ENCODE results near the gene PAQR5. TPM values are rescaled to one million over a fixed set of nuclear protein-coding genes. Genes with fewer than 3 reads are reported as not detected.

The PAQR5 gene
- total RNA-seq, 1 donor from 2014 or later = 1.5 TPM

DNA sequence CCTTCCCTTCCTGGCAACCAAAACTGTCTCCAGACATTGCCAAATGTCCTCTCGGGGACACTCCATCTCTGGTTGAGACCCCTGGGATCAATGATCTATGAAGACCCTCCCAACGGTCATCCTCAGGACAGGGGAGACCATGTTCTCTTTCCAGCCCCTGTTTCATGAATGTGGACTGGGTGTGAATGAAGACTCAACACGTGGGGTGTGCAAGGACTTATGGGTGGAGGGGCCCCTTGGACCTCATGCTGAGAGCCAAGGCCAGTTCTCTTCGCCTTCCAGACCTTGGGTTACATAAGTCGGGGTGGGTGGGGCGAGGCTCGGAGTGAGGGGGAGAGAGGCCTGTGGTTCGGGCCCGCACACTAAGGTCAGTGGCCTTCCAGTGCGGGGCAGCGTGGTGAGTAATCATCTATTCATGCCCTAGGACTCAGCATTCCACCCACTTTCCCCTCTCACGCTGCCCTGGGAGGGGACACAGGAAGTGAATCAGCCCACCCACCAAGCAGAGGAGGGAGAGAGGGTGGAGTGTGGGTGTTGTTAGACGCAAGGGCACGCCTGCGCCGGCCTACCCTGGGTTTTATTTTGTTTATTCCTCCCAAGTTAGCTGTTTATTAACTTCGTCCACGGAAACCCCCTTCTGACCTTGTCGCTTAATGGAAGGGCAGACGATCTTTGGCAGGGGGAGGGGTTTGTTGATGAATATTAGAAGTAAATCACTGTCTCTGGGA is 6.7 kb downstream of the PAQR5 start:
- H3K4me1 Mint-ChIP-seq (ENCODE audit: unreplicated experiment) = peaks cover 28% of the 10 kb centered on the region
- H3K27me3 Mint-ChIP-seq (ENCODE audit: unreplicated experiment) = no peaks in the 10 kb centered on the region
- no peaks in the 10 kb centered on the region for H3K9me3 Mint-ChIP-seq (ENCODE audit: unreplicated experiment)
- peak overlapping the region; percentile 66 for H3K27ac Mint-ChIP-seq (ENCODE audit: unreplicated experiment)
- TF ChIP-seq, protein P1, sequence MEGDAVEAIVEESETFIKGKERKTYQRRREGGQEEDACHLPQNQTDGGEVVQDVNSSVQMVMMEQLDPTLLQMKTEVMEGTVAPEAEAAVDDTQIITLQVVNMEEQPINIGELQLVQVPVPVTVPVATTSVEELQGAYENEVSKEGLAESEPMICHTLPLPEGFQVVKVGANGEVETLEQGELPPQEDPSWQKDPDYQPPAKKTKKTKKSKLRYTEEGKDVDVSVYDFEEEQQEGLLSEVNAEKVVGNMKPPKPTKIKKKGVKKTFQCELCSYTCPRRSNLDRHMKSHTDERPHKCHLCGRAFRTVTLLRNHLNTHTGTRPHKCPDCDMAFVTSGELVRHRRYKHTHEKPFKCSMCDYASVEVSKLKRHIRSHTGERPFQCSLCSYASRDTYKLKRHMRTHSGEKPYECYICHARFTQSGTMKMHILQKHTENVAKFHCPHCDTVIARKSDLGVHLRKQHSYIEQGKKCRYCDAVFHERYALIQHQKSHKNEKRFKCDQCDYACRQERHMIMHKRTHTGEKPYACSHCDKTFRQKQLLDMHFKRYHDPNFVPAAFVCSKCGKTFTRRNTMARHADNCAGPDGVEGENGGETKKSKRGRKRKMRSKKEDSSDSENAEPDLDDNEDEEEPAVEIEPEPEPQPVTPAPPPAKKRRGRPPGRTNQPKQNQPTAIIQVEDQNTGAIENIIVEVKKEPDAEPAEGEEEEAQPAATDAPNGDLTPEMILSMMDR (IDR thresholded peaks at IDR 0.05) = no peak
- H3K36me3 Mint-ChIP-seq (ENCODE audit: unreplicated experiment) = no peaks in the 10 kb centered on the region
- no peak overlapping the region for H3K4me3 Mint-ChIP-seq (ENCODE audit: unreplicated experiment)
- DNase-seq (ENCODE audit: extremely low spot score, unreplicated experiment) = no peak

DNA sequence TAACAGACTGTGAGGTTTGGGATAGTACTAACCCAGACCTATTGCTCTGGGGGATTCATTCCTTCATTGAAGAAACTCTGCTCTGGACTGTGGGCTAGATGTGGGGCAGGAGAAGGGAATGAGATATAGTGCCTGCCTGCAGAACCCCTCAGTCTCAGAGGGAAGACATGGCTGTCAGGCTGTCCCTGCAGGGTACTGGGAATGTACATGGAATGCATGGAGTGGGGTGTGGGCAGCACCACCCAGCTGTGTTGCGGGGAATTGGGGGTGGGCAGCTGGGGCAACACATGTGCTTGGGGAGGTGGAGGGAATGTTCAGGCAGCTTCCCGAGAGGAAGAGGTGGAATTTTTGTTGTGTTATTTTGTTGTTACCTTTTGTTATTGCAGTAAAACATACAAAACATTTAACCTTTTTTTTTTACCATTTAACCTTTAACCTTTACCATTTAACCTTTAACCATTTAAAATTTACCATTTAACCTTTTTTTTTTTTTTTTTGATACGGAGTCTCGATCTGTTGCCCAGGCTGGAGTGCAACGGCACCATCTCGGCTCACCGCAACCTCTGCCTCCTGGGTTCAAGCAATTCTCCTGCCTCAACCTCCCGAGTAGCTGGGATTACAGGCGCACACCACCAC is 7.3 kb downstream of the PAQR5 start:
- Mint-ChIP-seq H3K4me1 (ENCODE audit: unreplicated experiment) (peaks cover 28% of the 10 kb centered on the region), H3K36me3 (ENCODE audit: unreplicated experiment) (no peaks in the 10 kb centered on the region), H3K4me3 (ENCODE audit: unreplicated experiment) (no peak overlapping the region), H3K27me3 (ENCODE audit: unreplicated experiment) (no peaks in the 10 kb centered on the region), H3K9me3 (ENCODE audit: unreplicated experiment) (no peaks in the 10 kb centered on the region), H3K27ac (ENCODE audit: unreplicated experiment) (peak overlapping the region; percentile 66)
- DNase-seq (ENCODE audit: extremely low spot score, unreplicated experiment) = no peak
- TF ChIP-seq, protein P1 (IDR thresholded peaks at IDR 0.05) = no peak

DNA sequence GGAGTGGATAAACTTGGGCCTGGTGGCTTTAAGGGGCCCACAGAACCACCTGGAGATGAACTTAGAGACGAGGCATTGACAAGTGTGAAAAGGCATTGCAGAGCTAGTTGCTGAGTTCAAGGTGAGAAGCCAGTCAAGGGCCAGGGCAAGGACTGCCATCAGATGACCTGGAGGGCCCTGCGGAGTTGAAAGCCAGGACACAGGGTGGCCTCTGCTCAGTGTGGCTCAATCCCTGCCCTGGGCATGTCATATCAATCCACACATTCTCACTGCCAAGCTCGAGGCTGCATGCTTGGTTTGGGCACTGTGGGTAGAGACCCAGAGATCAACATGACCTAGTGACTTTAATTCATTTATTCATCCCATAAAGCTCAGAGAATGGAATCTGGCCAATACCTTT is 9.2 kb downstream of the PAQR5 start:
- H3K27me3 Mint-ChIP-seq (ENCODE audit: unreplicated experiment) = no peaks in the 10 kb centered on the region
- H3K4me1 Mint-ChIP-seq (ENCODE audit: unreplicated experiment) = peaks cover 30% of the 10 kb centered on the region
- H3K9me3 Mint-ChIP-seq (ENCODE audit: unreplicated experiment) = no peaks in the 10 kb centered on the region
- TF ChIP-seq, protein P1 (IDR thresholded peaks at IDR 0.05) = no peak
- no peaks in the 10 kb centered on the region for H3K36me3 Mint-ChIP-seq (ENCODE audit: unreplicated experiment)
- no peak overlapping the region for H3K27ac Mint-ChIP-seq (ENCODE audit: unreplicated experiment)
- H3K4me3 Mint-ChIP-seq (ENCODE audit: unreplicated experiment) = no peak overlapping the region
- no peak for DNase-seq (ENCODE audit: extremely low spot score, unreplicated experiment)

DNA sequence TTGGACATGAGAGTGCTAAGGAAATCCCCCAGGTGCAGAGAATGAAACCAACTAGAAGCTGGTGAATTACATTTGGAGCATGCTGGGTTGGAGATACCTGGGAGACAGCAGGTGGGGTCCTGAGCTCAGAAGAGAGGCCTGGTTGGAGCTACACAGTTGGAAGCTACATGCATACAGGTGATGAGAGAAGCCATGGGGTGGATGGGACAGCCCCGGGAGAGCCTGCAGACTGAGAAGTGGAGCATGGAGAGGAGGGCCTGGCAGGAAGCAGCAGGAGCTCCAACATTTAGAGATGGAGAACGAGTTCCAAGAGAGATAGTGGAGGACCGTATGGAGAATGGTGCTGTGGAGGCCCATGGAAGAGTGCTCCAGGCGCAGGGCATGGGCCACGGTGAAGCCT is 10.2 kb downstream of the PAQR5 start:
- Mint-ChIP-seq H3K27ac (ENCODE audit: unreplicated experiment) (no peak overlapping the region), H3K27me3 (ENCODE audit: unreplicated experiment) (no peaks in the 10 kb centered on the region), H3K4me3 (ENCODE audit: unreplicated experiment) (no peak overlapping the region), H3K9me3 (ENCODE audit: unreplicated experiment) (no peaks in the 10 kb centered on the region), H3K4me1 (ENCODE audit: unreplicated experiment) (peaks cover 25% of the 10 kb centered on the region), H3K36me3 (ENCODE audit: unreplicated experiment) (no peaks in the 10 kb centered on the region)
- no peak for DNase-seq (ENCODE audit: extremely low spot score, unreplicated experiment)
- TF ChIP-seq, protein P1 (IDR thresholded peaks at IDR 0.05) = no peak

DNA sequence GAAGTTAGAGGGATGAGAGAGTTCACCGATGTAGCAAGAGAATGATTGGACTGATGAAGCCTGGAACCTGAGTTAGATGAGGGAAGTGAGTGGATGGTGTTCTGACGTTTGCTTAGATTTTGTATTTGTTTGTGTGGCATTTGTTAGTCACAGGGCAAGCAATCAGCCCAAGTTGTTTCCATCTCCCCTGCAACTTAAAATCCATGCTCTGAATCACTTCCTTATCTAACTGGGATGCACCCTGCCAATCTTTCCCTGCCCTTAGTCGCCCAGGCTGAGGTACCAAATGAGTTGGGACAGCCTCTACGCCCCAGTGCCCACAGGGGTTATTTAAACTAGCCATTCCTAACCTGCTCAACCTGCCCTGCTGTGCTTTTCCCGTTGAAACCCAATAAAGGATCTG is 12.6 kb downstream of the PAQR5 start:
- H3K4me3 Mint-ChIP-seq (ENCODE audit: unreplicated experiment) = no peak overlapping the region
- H3K36me3 Mint-ChIP-seq (ENCODE audit: unreplicated experiment) = no peaks in the 10 kb centered on the region
- DNase-seq (ENCODE audit: extremely low spot score, unreplicated experiment) = no peak
- H3K27ac Mint-ChIP-seq (ENCODE audit: unreplicated experiment) = no peak overlapping the region
- H3K4me1 Mint-ChIP-seq (ENCODE audit: unreplicated experiment) = peaks cover 5% of the 10 kb centered on the region
- H3K9me3 Mint-ChIP-seq (ENCODE audit: unreplicated experiment) = no peaks in the 10 kb centered on the region
- no peaks in the 10 kb centered on the region for H3K27me3 Mint-ChIP-seq (ENCODE audit: unreplicated experiment)
- TF ChIP-seq, protein P1 (IDR thresholded peaks at IDR 0.05) = no peak
